HG03064 (cell line): ENCODE results near the gene TNXB.
"Not testable (repeated sequence)": the region's sequence is repeated elsewhere in the genome, so short reads cannot be mapped to it uniquely, and the experiment has no call there.

ENCODE experiments used
- ATAC-seq: cut with Tn5 transposase; IDR thresholded peaks from one replicate; pipeline ENCODE4 v1.9.1; 2021; ENCODE audit warnings: low read depth; ENCODE audit not compliant: unreplicated experiment

The TNXB gene

GRCh38 chr6:32068867-32069266 is 40.3 kb downstream of the TNXB start:
- no peak for ATAC-seq

- ATAC-seq, result not testable (repeated sequence)
These were observed 40.8 kb downstream of the TNXB start for GRCh38 chr6:32068315-32068714.

GRCh38 chr6:32067521-32067920 is 41.6 kb downstream of the TNXB start:
- not testable (repeated sequence) for ATAC-seq

GRCh38 chr6:32064706-32065105 is 44.4 kb downstream of the TNXB start:
- no peak for ATAC-seq

DNA sequence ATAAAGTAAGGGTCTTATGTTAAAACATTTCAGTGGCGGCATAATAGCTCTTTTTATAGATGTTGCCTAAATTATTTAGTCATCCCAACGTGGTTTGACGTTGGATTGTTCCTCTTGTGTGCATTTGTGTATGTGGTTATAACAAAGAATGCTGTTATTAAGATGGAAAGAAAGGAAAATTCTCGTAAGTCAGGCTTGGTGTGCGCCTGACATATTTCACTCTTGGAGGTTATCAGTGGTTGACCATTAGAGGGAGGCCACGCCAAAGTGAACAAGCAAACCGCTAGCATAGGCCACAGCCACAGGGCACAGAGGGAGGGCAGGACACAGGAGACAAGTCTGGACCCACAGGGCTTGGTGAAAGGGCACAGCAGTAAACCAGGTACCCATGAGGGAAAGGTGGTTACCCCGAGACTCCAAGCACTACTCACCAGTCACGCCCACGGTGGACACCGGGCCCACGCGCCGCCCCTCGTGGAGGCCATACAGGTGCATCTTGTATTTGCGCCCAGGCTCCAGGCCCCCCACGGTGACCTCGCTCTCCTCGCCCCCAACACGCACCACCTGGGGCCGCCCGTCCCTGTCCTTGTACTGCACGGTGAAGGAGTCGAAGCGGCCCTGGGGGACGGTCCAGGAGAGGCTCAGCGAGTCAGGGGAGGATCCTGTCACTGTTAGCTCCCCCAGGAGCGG is 48.0 kb downstream of the TNXB start:
- ATAC-seq, result no peak

GRCh38 chr6:32058511-32058963 is 50.6 kb downstream of the TNXB start:
- ATAC-seq, result no peak

DNA sequence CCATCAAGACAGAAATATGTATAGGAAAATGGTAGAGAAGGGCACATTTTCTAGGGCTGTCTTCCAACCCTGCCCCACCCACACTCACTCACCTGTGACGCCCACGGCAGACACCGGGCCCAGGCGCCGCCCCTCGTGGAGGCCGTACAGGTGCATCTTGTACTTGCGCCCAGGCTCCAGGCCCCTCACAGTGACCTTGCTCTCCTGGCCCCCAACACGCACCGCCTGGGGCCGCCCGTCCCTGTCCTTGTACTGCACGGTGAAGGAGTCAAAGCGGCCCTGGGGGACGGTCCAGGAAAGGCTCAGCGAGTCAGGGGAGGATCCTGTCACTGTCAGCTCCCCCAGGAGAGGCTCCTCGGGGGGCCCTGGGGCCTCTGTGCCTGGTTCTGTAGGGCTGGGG is 51.2 kb downstream of the TNXB start:
- ATAC-seq, result no peak

- ATAC-seq, result no peak
These were observed 52.9 kb downstream of the TNXB start for GRCh38 chr6:32056254-32056653.

GRCh38 chr6:32055756-32056155 is 53.4 kb downstream of the TNXB start:
- ATAC-seq, result not testable (repeated sequence)

DNA sequence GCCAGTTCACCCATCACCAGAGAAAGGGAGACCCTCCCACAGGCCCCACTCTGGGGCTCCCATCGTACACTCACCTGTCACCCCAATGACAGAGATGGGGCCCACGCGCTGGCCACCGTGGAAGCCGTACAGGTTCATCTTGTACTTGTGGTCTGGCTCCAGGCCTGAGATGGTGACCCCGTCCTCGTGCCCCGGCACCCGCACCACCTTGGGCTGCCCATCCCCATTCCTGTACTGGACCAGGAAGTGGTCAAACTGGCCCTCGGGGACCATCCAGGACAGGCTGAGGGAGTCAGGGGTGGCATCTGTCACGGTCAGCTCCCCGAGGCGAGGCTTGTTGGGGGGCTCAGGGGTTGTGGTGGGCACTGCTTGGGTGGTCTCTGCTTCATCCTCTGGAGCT is 55.8 kb downstream of the TNXB start:
- not testable (repeated sequence) for ATAC-seq

DNA sequence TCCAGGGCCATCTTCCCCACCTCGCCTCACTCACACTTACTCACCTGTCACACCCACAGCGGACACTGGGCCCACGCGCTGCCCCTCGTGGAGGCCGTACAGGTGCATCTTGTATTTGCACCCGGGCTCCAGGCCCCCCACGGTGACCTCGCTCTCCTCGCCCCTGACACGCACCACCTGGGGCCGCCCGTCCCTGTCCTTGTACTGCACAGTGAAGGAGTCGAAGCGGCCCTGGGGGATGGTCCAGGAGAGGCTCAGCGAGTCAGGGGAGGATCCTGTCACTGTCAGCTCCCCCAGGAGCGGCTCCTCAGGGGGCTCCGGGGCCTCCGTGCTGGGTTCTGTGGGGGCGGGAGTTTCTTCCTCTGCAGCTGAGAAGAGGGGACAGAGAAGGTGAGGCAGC is 56.5 kb downstream of the TNXB start:
- not testable (repeated sequence) for ATAC-seq

DNA sequence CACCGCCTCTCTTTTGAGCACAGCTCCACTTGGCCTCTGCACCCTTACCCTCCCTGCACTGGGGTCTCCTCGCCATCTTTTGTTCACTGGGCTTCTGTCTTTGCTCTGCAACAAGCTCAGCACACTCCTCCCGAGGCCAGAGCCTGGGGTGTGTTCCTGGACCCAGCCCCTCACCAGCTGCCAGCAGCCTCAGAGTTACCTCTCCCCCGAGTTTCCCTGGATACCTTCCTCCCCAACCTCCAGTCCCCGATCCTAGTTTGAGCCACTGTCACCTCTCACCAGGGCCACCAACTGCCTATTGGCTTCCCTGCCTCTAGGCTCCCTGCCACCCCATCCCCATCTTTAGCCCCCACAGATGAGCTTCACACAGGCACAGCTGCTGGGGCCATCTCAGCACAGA is 58.6 kb downstream of the TNXB start:
- ATAC-seq, result no peak

DNA sequence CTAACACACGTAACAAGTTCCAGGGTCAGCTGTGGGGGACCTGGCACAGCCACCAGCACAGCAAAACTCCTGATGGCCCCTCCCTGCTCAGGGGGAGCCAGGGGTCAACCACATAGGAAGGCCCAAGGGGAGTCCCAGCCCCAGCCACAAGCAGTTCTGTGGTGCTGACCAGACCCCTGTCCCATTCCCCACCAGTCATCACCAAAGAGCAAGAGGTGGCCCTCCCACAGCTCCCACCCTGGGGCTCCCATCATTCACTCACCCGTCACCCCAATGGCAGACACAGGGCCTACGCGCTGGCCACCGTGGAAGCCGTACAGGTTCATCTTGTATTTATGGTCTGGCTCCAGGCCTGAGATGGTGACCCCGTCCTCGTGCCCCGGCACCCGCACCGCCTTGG is 59.4 kb downstream of the TNXB start:
- ATAC-seq, result not testable (repeated sequence)

GRCh38 chr6:32049149-32049548 is 60.0 kb downstream of the TNXB start:
- not testable (repeated sequence) for ATAC-seq

DNA sequence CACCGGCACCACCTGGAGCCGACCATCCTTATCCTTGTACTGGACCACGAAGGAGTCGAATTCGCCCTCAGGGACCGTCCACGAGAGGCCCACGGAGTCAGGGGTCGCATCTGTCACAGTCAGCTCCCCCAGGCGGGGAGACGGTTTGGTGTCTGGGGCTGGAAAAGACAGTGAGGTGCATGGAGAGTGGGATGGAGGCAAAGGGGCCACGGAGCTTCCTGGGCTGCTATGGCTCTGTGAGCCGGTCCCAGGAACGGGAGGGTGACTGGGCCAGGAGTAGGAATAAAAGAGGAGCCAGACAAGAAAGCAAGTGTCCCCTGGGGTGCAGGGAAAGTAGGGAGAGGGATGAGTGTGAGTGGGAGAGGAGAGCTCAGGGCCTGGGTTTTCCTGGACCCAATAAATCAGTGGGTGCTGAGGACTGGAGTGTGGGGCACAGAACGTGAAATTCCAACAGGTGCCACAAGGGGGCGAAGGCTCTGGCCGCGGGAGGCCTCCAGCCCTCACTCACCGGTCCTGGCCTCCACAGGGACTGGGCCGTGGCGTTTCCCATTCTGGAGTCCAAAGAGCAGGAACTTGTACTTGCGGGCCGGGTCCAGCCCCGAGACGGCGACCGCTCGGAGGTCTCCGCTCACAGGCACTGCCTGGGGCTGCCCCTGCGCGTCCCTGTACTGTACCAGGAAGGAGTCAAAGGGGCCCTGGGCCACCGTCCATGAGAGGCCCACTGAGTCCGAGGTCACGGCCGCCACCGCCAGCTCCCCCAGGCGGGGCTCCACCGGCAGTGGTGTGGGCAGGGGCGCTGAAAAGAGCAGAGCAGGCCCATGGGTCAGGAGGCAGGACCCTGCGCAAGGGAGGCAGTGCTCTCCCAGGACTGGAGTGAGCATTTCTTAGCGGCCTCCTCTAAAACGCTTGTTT is 61.0 kb downstream of the TNXB start:
- no peak for ATAC-seq

GRCh38 chr6:32047539-32047854 is 61.6 kb downstream of the TNXB start:
- no peak for ATAC-seq

GRCh38 chr6:32047084-32047478 is 62.1 kb downstream of the TNXB start:
- no peak for ATAC-seq

- no peak for ATAC-seq
These were observed 62.6 kb downstream of the TNXB start for GRCh38 chr6:32046450-32047083.

DNA sequence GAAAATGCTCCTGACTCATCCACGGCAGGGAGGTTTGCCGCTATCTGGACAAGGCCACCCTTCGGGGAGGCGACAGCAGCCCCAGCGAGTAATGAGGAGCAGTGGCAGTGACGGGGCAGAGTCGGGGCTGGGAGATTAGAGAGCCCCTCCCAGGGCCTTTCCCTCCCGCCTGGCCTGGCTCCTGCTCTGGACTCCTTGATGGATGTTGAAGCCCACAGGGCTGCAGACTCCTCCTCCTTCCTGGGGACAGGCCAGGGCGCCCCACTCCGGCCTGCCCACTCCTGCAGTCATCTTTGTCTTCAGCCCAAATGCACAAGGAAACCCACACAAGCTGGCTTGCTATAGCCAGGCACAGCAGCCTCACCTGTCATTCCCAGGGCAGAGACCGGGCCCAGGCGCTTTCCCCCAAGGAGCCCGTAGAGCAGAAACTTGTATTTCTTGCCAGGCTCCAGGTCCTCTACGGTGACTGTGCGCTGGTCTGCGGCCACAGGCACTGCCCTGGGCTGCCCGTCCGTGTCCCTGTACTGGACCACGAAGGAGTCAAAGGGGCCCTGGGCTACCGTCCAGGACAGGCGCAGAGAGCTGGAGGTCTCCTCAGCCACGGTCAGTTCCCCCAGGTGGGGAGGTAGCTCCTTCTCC is 63.2 kb downstream of the TNXB start:
- no peak for ATAC-seq

DNA sequence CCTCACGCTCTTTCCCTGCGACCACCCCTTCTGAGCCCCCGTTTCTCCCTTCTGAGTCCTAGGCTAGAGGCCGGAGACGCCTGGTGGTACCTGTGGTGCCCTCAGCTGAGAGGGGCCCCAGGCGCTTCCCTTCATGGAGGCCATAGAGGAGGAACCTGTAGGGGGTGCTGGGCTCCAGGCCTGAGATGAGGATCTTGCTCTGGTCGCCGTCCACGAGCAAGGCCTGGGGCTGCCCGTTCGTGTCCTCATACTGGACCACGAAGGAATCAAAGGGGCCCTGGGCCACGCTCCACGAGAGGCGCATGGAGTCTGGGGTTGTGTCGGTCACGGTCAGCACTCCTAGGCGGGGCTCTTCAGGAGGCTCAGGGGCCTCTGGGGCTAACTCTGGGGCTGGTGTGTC is 64.2 kb downstream of the TNXB start:
- not testable (repeated sequence) for ATAC-seq
